A549 treated with RU486 at 1 μM for 4 hours (cell line): ENCODE data around the gene MEGF11. TPM values are rescaled to one million over a fixed set of nuclear protein-coding genes. Genes with fewer than 3 reads are reported as not detected.

ENCODE experiments used
- total RNA-seq: library from RNA; stranded (reverse); fragments of 200-300 nt; extraction: Qiagen RNA extraction; gene quantifications from 5 replicates; pipeline ENCODE4 v1.2.3, GENCODE V29; 2022; ENCODE audit warnings: low read depth

The MEGF11 gene
- total RNA-seq: 0.13 to 0.80 TPM (median 0.65 TPM) in 5 replicates

GRCh38 chr15:66253418-66254088 is at the start of gene MEGF11:
TSS of gene MEGF11 (minus strand) at chr15:66253750. CDS start at chr15:66128403, 125,347 bp downstream.

DNA sequence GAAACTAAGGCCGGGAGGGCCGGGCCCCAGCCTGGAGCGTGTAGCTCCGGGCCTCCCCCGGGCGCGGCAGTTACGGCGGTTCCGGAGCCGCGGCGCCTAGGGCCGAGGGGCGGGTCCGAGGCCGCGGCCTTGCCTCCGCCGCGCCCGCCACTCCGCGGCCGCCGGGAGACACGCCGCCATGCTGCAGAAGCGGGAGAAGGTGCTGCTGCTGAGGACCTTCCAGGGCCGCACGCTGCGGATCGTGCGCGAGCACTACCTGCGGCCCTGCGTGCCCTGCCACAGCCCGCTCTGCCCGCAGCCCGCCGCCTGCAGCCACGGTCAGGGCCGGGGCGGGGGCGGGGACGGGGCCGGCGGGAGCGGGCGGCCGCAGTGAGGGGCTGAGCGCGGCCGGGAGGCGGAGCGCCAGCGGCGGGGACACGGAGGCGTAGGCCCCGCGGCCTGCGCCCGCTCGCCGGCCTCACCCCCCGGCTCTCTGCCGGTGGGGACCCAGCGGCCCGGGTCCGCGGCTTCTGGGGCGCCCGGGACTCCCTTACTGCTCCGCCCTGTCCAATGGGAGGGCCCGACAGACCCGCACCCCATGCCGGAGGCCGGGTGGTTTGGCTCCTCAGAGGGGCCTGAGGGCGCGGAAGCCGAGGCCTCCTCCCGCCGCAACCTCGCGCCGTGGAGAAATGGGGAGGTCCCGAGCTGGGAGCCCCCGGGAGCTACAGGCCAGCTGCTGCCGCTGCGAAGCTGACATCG is 40.0 kb upstream of the MEGF11 start, which contains the start of gene DIS3L:
Gene DIS3L, plus strand, starts transcription at position 150 of the 738 bp plus-strand sequence. Its CDS starts 29 bp downstream, at position 179.

DNA sequence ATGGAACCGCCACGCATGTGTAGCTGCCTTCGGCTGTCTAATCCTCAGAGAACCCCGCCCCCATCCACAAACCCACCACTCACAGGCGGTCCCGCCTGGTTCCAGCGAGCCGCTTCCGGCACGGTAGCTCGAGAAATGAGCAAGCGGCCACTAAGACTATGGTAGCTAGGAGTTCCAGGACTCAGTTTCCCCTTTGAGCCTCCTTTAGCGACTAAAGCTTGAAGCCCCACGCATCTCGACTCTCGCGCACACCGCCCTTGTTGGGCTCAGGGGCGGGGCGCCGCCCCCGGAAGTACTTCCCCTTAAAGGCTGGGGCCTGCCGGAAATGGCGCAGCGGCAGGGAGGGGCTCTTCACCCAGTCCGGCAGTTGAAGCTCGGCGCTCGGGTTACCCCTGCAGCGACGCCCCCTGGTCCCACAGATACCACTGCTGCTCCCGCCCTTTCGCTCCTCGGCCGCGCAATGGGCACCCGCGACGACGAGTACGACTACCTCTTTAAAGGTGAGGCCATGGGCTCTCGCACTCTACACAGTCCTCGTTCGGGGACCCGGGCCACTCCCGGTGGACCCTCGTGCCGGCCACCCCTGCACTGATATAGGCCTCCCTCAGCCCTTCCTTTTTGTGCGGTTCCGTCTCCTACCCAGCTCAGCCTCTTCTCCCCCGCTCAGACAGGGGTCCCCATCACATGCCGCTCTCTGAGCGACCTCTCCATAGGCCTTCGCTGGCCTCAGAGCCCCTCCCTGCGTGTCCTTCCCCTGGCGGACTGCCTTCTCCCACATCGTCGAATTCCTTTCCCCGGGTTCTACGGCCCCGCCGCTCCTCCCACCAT is 384.2 kb downstream of the MEGF11 start, which contains the start of gene RAB11A:
Gene RAB11A, plus strand, starts transcription at position 366 of the 828 bp plus-strand sequence. Its CDS starts 95 bp downstream, at position 461.

Other genes with a start within 250 kb of the MEGF11 start
- gene DIS3L, start 39.8 kb upstream of the MEGF11 start, total RNA-seq: 30.2 to 40.5 TPM (median 33.5 TPM) in 5 replicates
- gene TIPIN, start 102.9 kb upstream of the MEGF11 start, total RNA-seq: 24.1 to 38.4 TPM (median 27.5 TPM) in 5 replicates
- gene MAP2K1, start 133.2 kb upstream of the MEGF11 start, total RNA-seq: 68.0 to 107 TPM (median 95.1 TPM) in 5 replicates
- gene SNAPC5, start 244.0 kb upstream of the MEGF11 start, total RNA-seq: 44.1 to 57.6 TPM (median 49.2 TPM) in 5 replicates